ENCODE data around the gene VAT1L. TPM values are rescaled to one million over a fixed set of nuclear protein-coding genes. Genes with fewer than 3 reads are reported as not detected.

VAT1L gene, protein sequence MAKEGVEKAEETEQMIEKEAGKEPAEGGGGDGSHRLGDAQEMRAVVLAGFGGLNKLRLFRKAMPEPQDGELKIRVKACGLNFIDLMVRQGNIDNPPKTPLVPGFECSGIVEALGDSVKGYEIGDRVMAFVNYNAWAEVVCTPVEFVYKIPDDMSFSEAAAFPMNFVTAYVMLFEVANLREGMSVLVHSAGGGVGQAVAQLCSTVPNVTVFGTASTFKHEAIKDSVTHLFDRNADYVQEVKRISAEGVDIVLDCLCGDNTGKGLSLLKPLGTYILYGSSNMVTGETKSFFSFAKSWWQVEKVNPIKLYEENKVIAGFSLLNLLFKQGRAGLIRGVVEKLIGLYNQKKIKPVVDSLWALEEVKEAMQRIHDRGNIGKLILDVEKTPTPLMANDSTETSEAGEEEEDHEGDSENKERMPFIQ
- 0.10 TPM for total RNA-seq

DNA sequence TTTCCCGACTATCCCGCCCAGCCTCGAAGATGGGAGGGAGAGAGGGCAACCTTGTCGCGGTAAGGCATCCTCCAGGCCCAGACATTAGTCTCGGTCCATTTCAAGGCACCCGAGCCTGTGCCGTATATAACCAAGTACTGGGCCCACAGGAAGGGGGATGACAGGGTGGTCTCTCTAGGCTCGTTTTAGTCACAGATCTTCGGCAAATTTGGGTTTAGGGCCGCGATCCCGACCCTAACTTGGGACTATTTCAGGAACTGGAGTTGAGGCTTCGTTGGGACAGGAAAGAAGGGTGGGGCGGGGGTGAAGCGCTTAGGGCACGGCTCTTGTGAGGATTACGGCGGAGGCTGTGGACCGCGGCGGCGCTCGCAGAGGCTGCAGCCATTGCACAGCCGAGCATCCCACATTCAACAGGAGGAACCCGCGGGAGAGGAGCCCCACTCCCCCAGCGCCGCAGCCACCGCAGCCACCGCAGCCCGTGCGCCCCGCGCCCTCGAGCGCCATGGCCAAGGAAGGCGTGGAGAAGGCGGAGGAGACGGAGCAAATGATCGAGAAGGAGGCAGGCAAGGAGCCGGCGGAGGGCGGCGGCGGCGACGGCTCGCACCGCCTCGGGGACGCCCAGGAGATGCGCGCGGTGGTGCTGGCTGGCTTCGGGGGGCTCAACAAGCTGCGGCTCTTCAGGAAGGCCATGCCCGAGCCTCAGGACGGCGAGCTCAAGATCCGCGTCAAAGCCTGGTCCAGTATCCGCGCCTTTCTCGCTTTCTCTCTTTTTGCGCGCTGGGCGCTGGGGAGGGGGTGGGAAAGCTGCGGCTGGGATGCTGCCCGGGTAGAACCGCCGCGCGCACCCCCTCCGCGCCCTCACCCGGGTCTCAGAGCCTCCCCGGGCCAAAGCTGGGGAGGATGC, at the start of gene VAT1L:
TSS of gene VAT1L (plus strand) at position 384 of the 904 bp plus-strand sequence. CDS start at position 503, 119 bp downstream.
- Histone ChIP-seq H3K4me3 (ENCODE audit: low read length) (no peak within 1 kb of the TSS), H3K4me1 (ENCODE audit: insufficient read depth, low read length) (peaks cover 12% of the 10 kb centered on the region), H3K27me3 (ENCODE audit: insufficient read depth, low read length) (peaks cover 62% of the 10 kb centered on the region), H3K9me3 (ENCODE audit: low read depth, low read length) (no peaks in the 10 kb centered on the region)

DNA sequence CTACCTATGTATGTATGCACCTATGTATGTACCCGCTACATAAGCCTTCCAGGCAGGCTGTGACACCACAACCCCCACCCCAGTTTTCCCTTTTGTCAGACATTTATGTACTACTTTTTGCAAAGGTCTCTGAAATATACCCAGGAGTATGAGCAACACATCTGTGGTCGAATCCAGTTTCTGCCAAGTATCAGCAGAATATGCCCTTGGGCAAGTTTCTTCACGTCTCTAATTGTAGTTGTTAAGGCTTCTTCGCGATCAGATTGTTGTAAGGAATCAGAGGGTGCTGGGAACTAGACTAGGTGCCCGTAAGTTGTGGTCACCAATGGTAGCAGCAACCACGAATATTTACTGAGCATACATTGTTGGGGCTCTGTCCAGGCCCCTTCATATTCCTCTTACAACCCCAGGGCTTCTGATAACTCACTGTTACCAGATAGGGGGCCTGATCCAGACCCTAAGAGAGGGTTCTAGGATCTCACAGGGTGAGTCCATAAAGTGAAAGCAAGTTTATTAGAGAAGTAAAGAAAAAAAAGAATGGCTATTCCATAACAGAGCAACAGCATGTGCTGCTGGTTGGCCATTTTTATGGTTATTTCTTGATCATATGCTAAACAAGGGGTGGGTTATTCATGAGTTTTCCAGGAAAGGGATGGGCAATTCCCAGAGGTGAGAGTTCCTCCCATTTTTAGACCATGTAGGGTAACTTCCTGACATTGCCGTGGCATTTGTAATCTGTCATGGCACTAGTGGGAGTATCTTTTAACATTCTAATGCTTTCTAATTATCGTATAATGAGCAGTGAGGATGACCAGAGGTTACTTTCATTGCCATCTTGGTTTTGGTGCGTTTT, 49.4 kb upstream of the VAT1L start:
- Histone ChIP-seq H3K9me3 (ENCODE audit: low read depth, low read length) (no peaks in the 10 kb centered on the region), H3K4me3 (ENCODE audit: low read length) (no peak overlapping the region), H3K27me3 (ENCODE audit: insufficient read depth, low read length) (no peaks in the 10 kb centered on the region), H3K4me1 (ENCODE audit: insufficient read depth, low read length) (no peaks in the 10 kb centered on the region)

DNA sequence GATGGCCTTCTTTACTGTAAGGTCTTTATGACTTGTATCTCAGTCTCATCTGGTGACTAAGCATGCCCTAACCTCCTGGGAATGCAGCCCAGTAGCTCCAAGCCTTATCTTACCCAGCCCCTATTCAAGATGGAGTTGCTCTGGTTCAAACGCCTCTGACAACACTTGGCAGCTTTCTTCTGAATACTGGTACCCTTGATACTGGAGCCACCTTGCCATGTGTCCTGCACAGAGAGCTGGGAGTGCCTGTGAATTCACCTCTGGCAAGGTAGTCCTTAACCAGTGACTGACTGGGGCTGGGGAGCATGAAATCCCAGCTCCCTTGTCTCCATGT, 48.8 kb upstream of the VAT1L start:
- no peak overlapping the region for H3K4me3 ChIP-seq (ENCODE audit: low read length)
- no peaks in the 10 kb centered on the region for H3K9me3 ChIP-seq (ENCODE audit: low read depth, low read length)
- H3K4me1 ChIP-seq (ENCODE audit: insufficient read depth, low read length) = no peaks in the 10 kb centered on the region
- H3K27me3 ChIP-seq (ENCODE audit: insufficient read depth, low read length) = no peaks in the 10 kb centered on the region

DNA sequence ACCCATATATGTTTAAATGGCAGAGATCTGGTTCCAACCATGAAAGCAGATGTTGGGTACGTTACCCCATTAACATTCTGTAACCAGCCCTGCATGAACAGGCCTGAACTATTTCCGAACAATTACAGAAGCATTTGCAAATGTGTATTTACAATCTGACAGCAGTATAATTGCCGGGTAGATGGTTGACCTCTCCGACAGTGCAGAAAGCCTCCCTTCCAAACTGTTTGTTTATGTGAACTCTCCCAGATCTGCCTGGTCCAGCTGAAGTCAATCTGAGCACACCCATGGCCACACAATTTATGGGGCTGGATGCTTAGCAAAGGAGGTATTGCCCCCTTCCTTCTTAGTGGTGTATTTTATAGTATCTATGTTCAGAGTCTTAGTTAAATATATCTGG, 44.2 kb upstream of the VAT1L start:
- Histone ChIP-seq H3K4me3 (ENCODE audit: low read length) (no peak overlapping the region), H3K4me1 (ENCODE audit: insufficient read depth, low read length) (no peaks in the 10 kb centered on the region), H3K9me3 (ENCODE audit: low read depth, low read length) (no peaks in the 10 kb centered on the region), H3K27me3 (ENCODE audit: insufficient read depth, low read length) (no peaks in the 10 kb centered on the region)

DNA sequence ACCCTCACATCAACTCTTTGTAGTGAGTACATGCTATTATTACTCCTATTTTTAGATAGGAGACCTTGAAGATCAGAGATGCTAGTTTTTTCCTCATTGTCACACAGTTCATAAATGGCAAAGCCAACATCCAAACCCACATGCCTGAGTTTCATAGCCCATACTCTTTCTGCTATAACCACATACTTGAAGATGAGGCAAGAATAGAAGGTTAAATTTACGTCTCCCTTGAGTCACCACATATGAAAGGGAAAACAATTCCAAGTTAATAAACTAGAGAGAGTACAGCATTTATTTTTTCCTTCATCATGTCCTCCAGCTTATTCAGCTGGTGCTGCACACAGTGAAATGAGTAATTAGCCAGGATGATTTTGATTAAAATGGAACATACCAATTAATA, 42.4 kb upstream of the VAT1L start:
- H3K27me3 ChIP-seq (ENCODE audit: insufficient read depth, low read length) = no peaks in the 10 kb centered on the region
- no peaks in the 10 kb centered on the region for H3K4me1 ChIP-seq (ENCODE audit: insufficient read depth, low read length)
- no peaks in the 10 kb centered on the region for H3K9me3 ChIP-seq (ENCODE audit: low read depth, low read length)
- H3K4me3 ChIP-seq (ENCODE audit: low read length) = no peak overlapping the region

DNA sequence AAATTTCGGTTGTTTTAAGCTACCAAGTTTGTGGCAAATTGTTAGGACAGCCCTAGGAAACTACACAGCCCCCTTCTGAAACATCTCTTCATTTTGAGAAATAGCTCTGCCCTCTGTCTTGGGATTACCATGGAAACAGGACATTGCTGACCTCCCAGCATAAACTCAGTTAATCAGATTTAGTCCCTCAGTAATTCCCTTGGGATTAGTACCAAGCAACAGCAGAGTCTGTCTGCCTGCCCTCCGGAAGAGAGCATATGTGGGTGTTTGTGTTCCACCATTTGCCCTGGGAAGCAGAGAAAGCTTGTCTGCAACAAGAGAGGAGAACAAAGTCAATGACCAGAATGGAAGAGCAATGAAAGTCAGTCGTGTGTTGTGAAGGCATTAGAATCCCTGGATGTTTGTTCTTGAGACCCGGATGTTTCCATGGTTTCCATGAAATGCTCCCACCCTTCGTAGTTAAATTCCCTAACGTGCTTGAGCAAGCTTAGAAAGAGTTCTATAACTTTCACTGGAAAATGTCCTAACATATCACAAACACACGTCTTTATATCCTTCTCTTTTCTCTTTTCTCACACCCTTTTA, 39.9 kb upstream of the VAT1L start:
- H3K4me1 ChIP-seq (ENCODE audit: insufficient read depth, low read length) = no peaks in the 10 kb centered on the region
- H3K27me3 ChIP-seq (ENCODE audit: insufficient read depth, low read length) = no peaks in the 10 kb centered on the region
- no peaks in the 10 kb centered on the region for H3K9me3 ChIP-seq (ENCODE audit: low read depth, low read length)
- no peak overlapping the region for H3K4me3 ChIP-seq (ENCODE audit: low read length)

DNA sequence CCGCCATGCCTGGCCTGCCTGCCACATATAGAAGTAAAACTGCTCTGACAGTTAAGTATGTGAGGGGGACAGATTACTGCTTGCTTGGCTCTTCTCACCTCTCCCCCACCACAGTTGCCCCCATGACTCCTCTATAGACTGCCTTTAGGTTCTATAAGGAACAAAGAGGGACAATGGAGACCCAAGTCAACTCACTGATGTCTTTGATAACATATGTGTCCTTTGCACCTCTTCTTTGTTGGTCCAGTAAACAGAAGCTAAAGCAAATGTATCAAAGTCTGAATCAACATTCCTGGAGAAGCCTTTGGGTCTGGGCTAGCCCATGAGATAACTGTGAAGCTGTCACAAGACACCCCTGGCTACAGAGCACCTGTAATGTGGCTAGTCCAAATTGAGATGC, 38.9 kb upstream of the VAT1L start:
- Histone ChIP-seq H3K4me1 (ENCODE audit: insufficient read depth, low read length) (no peaks in the 10 kb centered on the region), H3K27me3 (ENCODE audit: insufficient read depth, low read length) (no peaks in the 10 kb centered on the region), H3K4me3 (ENCODE audit: low read length) (no peak overlapping the region), H3K9me3 (ENCODE audit: low read depth, low read length) (no peaks in the 10 kb centered on the region)

DNA sequence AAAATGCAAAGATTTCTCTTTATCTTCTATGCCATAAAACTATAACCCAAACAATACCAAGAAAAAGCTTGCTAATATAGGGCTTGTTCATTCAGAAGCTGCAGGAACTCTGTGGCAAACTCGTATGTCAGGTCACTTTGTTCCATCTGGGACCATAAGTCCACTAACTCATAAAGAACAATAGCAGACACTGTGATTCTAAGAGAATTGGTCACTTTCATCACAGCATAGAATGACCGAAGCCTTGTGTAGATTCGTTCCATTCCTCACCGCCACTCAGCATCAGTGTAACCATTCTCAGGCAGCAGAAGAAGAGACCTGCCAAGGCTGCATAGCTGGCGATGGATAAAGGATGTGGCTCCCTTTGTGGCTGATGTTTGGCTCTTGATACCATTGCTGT, 30.3 kb upstream of the VAT1L start:
- Histone ChIP-seq H3K9me3 (ENCODE audit: low read depth, low read length) (no peaks in the 10 kb centered on the region), H3K27me3 (ENCODE audit: insufficient read depth, low read length) (no peaks in the 10 kb centered on the region), H3K4me1 (ENCODE audit: insufficient read depth, low read length) (no peaks in the 10 kb centered on the region), H3K4me3 (ENCODE audit: low read length) (no peak overlapping the region)

DNA sequence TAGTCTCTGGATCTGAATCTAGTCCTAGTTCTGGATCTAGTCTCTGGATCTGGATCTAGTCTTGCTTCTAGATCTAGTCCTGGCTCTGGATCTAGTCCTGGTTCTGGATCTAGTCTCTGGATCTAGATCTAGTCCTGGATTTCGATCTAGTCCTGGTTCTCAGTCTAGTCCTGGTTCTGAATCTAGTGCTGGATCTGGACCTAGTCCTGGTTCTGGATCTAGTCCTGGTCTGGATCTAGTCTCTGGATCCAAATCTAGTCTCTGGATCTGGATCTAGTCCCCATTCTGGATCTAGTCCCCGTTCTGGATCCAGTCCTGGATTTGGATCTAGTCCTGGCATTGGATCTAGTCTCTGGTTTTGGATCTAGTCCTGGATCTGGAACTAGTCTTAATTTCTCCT, 29.9 kb upstream of the VAT1L start:
- Histone ChIP-seq H3K27me3 (ENCODE audit: insufficient read depth, low read length) (no peaks in the 10 kb centered on the region), H3K9me3 (ENCODE audit: low read depth, low read length) (no peaks in the 10 kb centered on the region), H3K4me1 (ENCODE audit: insufficient read depth, low read length) (no peaks in the 10 kb centered on the region), H3K4me3 (ENCODE audit: low read length) (no peak overlapping the region)

DNA sequence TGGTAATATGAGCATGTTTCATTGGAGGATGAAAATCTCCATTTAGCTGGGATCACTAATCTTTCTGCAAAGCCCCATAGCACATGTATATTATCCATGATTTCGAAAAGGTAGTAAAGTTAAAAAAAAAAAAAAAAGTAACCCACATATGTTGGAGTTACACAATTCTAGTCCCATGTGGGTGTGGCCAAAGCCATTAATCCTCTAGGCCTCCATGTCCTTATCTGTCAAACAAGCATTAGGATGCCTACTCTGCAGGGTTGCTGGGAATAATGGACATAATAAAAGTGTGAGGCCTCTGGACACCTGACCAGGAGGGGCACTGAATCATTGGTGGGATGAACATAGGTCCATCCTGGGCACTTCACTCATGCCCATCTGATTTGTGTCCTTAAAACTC, 29.2 kb upstream of the VAT1L start:
- no peaks in the 10 kb centered on the region for H3K4me1 ChIP-seq (ENCODE audit: insufficient read depth, low read length)
- no peaks in the 10 kb centered on the region for H3K27me3 ChIP-seq (ENCODE audit: insufficient read depth, low read length)
- no peak overlapping the region for H3K4me3 ChIP-seq (ENCODE audit: low read length)
- no peaks in the 10 kb centered on the region for H3K9me3 ChIP-seq (ENCODE audit: low read depth, low read length)

DNA sequence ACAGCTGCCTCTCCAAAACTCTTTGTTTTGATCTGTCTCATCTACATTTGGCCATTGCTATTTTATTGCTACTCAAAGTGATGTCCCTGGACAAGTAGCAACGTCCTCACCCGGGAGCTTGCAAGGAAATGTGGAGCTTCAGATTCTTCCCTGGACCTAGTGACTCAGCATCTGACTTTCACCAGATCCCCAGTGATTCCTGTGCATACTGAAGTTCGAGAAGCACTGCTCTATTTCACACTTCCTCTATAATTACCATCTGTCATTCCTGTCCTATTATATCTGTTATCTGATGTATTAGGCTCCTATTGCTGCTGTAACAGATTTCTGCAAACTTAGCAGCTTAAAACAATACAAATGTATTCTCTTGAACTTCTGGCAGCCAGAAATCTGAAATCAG, 28.5 kb upstream of the VAT1L start:
- H3K9me3 ChIP-seq (ENCODE audit: low read depth, low read length) = no peaks in the 10 kb centered on the region
- no peak overlapping the region for H3K4me3 ChIP-seq (ENCODE audit: low read length)
- H3K27me3 ChIP-seq (ENCODE audit: insufficient read depth, low read length) = no peaks in the 10 kb centered on the region
- H3K4me1 ChIP-seq (ENCODE audit: insufficient read depth, low read length) = no peaks in the 10 kb centered on the region

DNA sequence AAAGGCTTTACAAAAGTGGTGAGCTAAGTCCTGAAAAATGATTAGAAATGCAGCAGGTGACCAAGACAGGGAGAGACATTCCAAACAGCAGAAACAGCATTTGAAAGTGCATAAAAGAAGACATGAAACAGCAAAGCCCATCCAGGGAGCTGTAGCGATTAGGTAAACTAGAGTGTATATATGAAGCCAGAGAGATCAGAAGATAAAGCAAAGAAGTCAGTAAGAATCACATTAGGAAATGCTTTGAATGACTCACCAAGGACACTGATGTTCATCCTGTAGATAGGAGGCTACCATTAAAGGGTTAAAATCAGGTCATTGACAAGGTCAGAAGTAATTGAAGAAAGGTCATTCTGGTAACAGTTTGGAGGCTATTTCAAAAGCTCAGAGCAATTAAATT, 27.6 kb upstream of the VAT1L start:
- Histone ChIP-seq H3K27me3 (ENCODE audit: insufficient read depth, low read length) (no peaks in the 10 kb centered on the region), H3K4me1 (ENCODE audit: insufficient read depth, low read length) (no peaks in the 10 kb centered on the region), H3K4me3 (ENCODE audit: low read length) (no peak overlapping the region), H3K9me3 (ENCODE audit: low read depth, low read length) (no peaks in the 10 kb centered on the region)

DNA sequence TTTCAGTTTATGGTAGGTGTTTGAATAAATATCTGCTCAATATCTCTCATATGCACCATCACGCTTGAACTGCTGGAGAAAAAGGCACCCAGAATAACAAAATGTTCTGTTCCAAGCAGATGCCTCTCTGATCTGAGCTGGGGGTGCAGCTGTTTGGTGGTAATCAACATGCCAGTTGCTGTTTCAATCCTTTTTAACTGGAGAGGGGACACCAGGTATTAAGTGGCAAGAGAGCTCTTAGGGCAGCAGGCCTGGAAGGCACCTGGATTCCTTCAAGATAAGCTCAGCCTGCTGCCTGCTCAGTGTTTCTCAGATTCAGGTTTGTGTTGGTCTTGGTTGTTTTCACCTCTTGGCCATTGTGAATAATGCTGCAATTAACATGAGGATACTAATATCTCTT, 27.2 kb upstream of the VAT1L start:
- H3K9me3 ChIP-seq (ENCODE audit: low read depth, low read length) = no peaks in the 10 kb centered on the region
- no peaks in the 10 kb centered on the region for H3K4me1 ChIP-seq (ENCODE audit: insufficient read depth, low read length)
- H3K27me3 ChIP-seq (ENCODE audit: insufficient read depth, low read length) = no peaks in the 10 kb centered on the region
- no peak overlapping the region for H3K4me3 ChIP-seq (ENCODE audit: low read length)

DNA sequence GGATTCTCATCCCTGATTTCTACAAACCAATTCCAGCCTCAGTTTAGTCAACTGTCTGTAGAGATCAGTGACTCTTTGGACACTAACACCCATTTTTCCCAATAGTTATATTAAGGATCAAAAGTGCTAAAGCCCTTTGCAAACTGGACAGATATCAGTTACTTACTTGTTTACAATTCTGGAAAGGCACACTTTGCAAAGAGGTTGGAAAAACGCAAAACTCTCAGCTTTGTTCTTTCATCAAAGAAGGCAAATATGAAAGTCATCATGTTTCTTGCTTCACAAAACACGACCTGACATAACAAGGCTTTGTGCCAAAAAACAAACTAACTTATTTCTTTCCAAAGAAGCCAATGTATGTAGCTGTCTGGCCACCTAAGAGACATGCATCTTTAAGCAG, 26.1 kb upstream of the VAT1L start:
- H3K4me3 ChIP-seq (ENCODE audit: low read length) = no peak overlapping the region
- H3K27me3 ChIP-seq (ENCODE audit: insufficient read depth, low read length) = no peaks in the 10 kb centered on the region

DNA sequence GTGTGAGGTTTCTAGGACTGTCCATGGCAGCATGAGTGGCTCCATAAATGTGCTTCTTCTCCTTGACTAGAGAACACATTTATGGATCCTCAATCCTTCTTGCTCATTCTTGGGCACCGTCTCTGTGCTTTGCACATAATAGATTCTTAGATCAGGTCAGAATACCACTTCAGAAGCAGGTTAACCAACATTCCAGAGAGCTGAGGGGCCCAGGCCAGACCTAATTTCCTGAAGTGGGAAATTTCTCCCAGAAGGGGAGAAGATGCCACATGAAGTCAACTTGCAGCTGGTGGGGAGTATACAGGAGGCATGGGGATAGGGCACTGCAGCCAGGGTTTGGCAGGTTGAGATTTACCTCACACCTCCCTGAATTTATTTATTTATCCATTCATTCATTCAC, 24.4 kb upstream of the VAT1L start:
- no peaks in the 10 kb centered on the region for H3K9me3 ChIP-seq (ENCODE audit: low read depth, low read length)
- no peaks in the 10 kb centered on the region for H3K4me1 ChIP-seq (ENCODE audit: insufficient read depth, low read length)
- no peaks in the 10 kb centered on the region for H3K27me3 ChIP-seq (ENCODE audit: insufficient read depth, low read length)
- H3K4me3 ChIP-seq (ENCODE audit: low read length) = no peak overlapping the region

More for the DNA sequence above, 26.1 kb upstream of the VAT1L start:
- Histone ChIP-seq H3K4me1 (ENCODE audit: insufficient read depth, low read length) (no peaks in the 10 kb centered on the region), H3K9me3 (ENCODE audit: low read depth, low read length) (no peaks in the 10 kb centered on the region)
